GM19324 (cell line): ENCODE data around the gene SCYL3.
A peak's percentile ranks its signal among the peaks of the same experiment; 100 is the strongest.

Experiments used
- ATAC-seq: cut with Tn5 transposase; IDR thresholded peaks from one replicate; pipeline ENCODE4 v1.9.1; 2021; ENCODE audit warnings: mild to moderate bottlenecking, moderate library complexity; ENCODE audit not compliant: unreplicated experiment, low FRiP score

Gene SCYL3

GRCh38 chr1:169900571-169900970, 6.9 kb upstream of the SCYL3 start:
- ATAC-seq: no peak

GRCh38 chr1:169899519-169900217, 6.0 kb upstream of the SCYL3 start:
- no peak for ATAC-seq

- ATAC-seq: no peak
Measured at GRCh38 chr1:169896013-169896412, 2.3 kb upstream of the SCYL3 start.

GRCh38 chr1:169894424-169895145, 889 bp upstream of the SCYL3 start:
- no peak for ATAC-seq

- peak; percentile 35 for ATAC-seq
Measured at GRCh38 chr1:169892927-169893644, 610 bp downstream of the SCYL3 start.

- ATAC-seq: no peak
Measured at GRCh38 chr1:169892176-169892926, 1.3 kb downstream of the SCYL3 start.

- no peak for ATAC-seq
Measured at GRCh38 chr1:169891539-169891885, 2.2 kb downstream of the SCYL3 start.

GRCh38 chr1:169890761-169891538, 2.7 kb downstream of the SCYL3 start:
- ATAC-seq: no peak

- no peak for ATAC-seq
Measured at GRCh38 chr1:169889871-169890270, 3.8 kb downstream of the SCYL3 start.

GRCh38 chr1:169886931-169887330, 6.8 kb downstream of the SCYL3 start:
- no peak for ATAC-seq

- ATAC-seq: no peak
Measured at GRCh38 chr1:169886422-169886821, 7.3 kb downstream of the SCYL3 start.

GRCh38 chr1:169885207-169885606, 8.5 kb downstream of the SCYL3 start:
- no peak for ATAC-seq

- no peak for ATAC-seq
Measured at GRCh38 chr1:169884634-169885033, 9.1 kb downstream of the SCYL3 start.

- ATAC-seq: no peak
Measured at GRCh38 chr1:169882039-169882511, 11.6 kb downstream of the SCYL3 start.

GRCh38 chr1:169879034-169879840, 14.5 kb downstream of the SCYL3 start:
- ATAC-seq: no peak

- ATAC-seq: no peak
Measured at GRCh38 chr1:169878498-169878897, 15.2 kb downstream of the SCYL3 start.

- ATAC-seq: no peak
Measured at GRCh38 chr1:169877800-169878491, 15.8 kb downstream of the SCYL3 start.

GRCh38 chr1:169874229-169874628, 19.5 kb downstream of the SCYL3 start:
- ATAC-seq: no peak
